ENCODE measurements around the gene NFIX.

DNA sequence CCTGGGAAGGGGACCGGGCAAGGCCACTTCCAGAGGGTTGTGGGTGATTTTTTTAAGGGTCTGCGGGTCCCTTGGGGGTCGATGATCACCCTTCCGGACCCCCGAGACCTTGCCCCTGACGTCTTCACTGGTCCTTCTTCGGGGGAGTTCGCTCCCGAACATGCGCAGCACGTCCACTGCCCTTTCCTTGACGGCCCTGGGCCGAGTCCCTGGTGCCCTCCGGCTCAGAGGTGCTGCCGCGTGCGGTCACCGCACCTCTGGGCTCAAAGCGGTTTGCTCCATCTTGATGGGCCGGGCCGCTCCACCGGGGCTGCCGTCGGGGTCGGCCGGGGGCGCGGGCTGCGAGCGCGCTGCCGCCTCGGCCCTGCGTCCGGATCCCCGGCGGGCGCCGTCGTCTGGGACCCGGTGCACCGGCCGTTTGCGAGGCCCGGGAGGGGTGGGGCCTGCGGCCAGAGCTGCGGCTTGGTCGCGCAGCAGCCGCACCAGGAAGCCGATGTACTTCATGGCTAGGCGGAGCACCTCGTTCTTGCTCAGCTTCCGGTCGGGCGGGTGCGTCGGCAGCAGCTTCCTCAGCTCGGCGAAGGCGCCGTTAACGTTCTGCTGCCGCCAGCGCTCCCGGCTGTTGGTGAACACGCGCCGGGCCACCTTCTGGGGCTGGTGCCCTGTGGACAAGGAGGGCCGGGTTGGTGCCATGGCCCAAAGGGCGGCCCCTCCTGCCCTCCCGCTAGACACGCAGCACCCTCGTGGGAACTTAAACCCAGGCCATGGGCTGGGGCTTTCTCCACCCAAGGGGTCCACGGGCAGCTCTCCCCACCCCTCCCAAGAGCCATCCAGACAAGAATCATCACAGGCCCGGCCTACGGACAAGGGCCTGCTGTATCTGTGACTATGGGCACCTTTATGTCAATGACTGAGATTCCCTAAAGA lies 104.1 kb downstream of the NFIX start:
- TF ChIP-seq, protein P1, sequence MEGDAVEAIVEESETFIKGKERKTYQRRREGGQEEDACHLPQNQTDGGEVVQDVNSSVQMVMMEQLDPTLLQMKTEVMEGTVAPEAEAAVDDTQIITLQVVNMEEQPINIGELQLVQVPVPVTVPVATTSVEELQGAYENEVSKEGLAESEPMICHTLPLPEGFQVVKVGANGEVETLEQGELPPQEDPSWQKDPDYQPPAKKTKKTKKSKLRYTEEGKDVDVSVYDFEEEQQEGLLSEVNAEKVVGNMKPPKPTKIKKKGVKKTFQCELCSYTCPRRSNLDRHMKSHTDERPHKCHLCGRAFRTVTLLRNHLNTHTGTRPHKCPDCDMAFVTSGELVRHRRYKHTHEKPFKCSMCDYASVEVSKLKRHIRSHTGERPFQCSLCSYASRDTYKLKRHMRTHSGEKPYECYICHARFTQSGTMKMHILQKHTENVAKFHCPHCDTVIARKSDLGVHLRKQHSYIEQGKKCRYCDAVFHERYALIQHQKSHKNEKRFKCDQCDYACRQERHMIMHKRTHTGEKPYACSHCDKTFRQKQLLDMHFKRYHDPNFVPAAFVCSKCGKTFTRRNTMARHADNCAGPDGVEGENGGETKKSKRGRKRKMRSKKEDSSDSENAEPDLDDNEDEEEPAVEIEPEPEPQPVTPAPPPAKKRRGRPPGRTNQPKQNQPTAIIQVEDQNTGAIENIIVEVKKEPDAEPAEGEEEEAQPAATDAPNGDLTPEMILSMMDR (IDR thresholded peaks at IDR 0.05; ENCODE audit: low read depth, low read length), result no peak
- TF ChIP-seq EZH2phosphoT487 (IDR thresholded peaks at IDR 0.05; ENCODE audit: low read depth), result no peak

Measured in OCI-LY3 (cell line).